H1 (cell line): ENCODE data around the gene POMP. TPM values are rescaled to one million over a fixed set of nuclear protein-coding genes. Genes with fewer than 3 reads are reported as not detected.

Experiments used
- CTCF ChIA-PET: fragments of 300-600 bp; sonication (Branson Sonifier 250); formaldehyde crosslinking; loops from one replicate; lab custom pipeline; 2021; ENCODE audit not compliant: partially characterized antibody; lab: Charles Lee
- POLR2A ChIA-PET: fragments of 300-600 bp; sonication (Branson Sonifier 250); formaldehyde crosslinking; loops from one replicate; lab custom pipeline; 2021; ENCODE audit warnings: inconsistent platforms; ENCODE audit not compliant: partially characterized antibody; lab: Charles Lee
- DNase-seq, 2 experiments: peaks; one replicate each; pipeline versions ENCODE4 v3.0.0 to v3.0.0-alpha.2; 2010 to 2022; ENCODE audit warnings: low spot score in 2 of 2, low read depth in 1 of 2, mixed read lengths in 1 of 2
- FAIRE-seq: peaks from 2 replicates; lab custom pipeline; 2011; peaks lifted over from hg19 to GRCh38; lab: Jason Lieb, UNC
- H2AFZ ChIP-seq: 2 replicates; pipeline ENCODE4 v1.8.1; 2012; ENCODE audit warnings: low read length, inconsistent platforms
- H2AK5ac ChIP-seq: 2 replicates; pipeline ENCODE4 v1.6.1; 2013; ENCODE audit warnings: low read depth, low read length
- H2BK120ac ChIP-seq: replicated peaks from 2 replicates; pipeline ENCODE3; 2013; ENCODE audit warnings: low read depth, low read length, inconsistent platforms
- H2BK12ac ChIP-seq: 2 replicates; pipeline ENCODE4 v1.6.1; 2013; ENCODE audit warnings: low read depth, low read length
- H2BK15ac ChIP-seq: 2 replicates; pipeline ENCODE4 v1.6.1; 2013; ENCODE audit warnings: low read length
- H2BK20ac ChIP-seq: 2 replicates; pipeline ENCODE4 v1.6.1; 2013; ENCODE audit warnings: low read length
- H2BK5ac ChIP-seq: 2 replicates; pipeline ENCODE4 v1.6.1; 2013; ENCODE audit warnings: low read depth, low read length
- H3K14ac ChIP-seq: 2 replicates; pipeline ENCODE4 v1.6.1; 2013; ENCODE audit warnings: inconsistent platforms; ENCODE audit not compliant: insufficient read length
- H3K18ac ChIP-seq: 2 replicates; pipeline ENCODE4 v1.6.1; 2013; ENCODE audit warnings: low read length; ENCODE audit errors: extremely low read depth
- H3K23ac ChIP-seq: 2 replicates; pipeline ENCODE4 v1.6.1; 2013; ENCODE audit warnings: inconsistent platforms; ENCODE audit not compliant: insufficient read length
- H3K23me2 ChIP-seq: 2 replicates; pipeline ENCODE4 v1.6.1; 2013; ENCODE audit warnings: low read depth, low read length
- H3K27ac ChIP-seq: 2 replicates; pipeline ENCODE4 v1.6.1; 2011; ENCODE audit warnings: low read depth, low read length, inconsistent platforms
- H3K27me3 ChIP-seq, 4 experiments: replicated peaks in 1 of 4; 1 replicate in 1 of 4; 2 replicates in 3 of 4; pipeline versions ENCODE4 v1.6.1 to v1.8.1; 2011 to 2013; ENCODE audit warnings: low read length in 3 of 4, mild to moderate bottlenecking in 3 of 4, inconsistent platforms in 2 of 4, mixed read lengths in 2 of 4, moderate library complexity in 1 of 4; ENCODE audit not compliant: control insufficient read depth in 3 of 4, insufficient read depth in 3 of 4; ENCODE audit errors: extremely low read depth in 1 of 4
- H3K36me3 ChIP-seq, 4 experiments: 2 replicates each; pipeline versions ENCODE4 v1.6.1 to v1.8.1; 2011 to 2013; ENCODE audit warnings: mild to moderate bottlenecking in 4 of 4, low read length in 3 of 4, moderate library complexity in 2 of 4, control low read depth in 1 of 4, inconsistent platforms in 1 of 4; ENCODE audit not compliant: insufficient read depth in 4 of 4, control insufficient read depth in 2 of 4
- H3K4ac ChIP-seq: replicated peaks from 2 replicates; pipeline ENCODE3; 2013; ENCODE audit warnings: low read length, low read depth, mixed read lengths, inconsistent platforms; ENCODE audit not compliant: insufficient read length
- H3K4me1 ChIP-seq, 4 experiments: replicated peaks in 1 of 4; 1 replicate in 1 of 4; 2 replicates in 3 of 4; pipeline versions ENCODE4 v1.6.1 to v1.8.1; 2011 to 2013; ENCODE audit warnings: low read length in 3 of 4, inconsistent platforms in 2 of 4, mixed read lengths in 1 of 4; ENCODE audit not compliant: insufficient read depth in 4 of 4, control insufficient read depth in 3 of 4
- H3K4me2 ChIP-seq, 2 experiments: 2 replicates each; pipeline versions ENCODE4 v1.6.1 to v1.8.1; 2011 to 2013; ENCODE audit warnings: low read depth in 2 of 2, low read length in 2 of 2, control low read depth in 1 of 2, inconsistent platforms in 1 of 2, mild to moderate bottlenecking in 1 of 2; ENCODE audit not compliant: insufficient read depth in 1 of 2
- H3K4me3 ChIP-seq, 4 experiments: fragments of 200-600, 300-600 bp in 1 of 4; sonication (generic), shearing (Covaris generic), sonication (Bioruptor Twin) in 1 of 4; 2 replicates each; pipeline versions ENCODE4 v1.5.1 to v1.8.1; 2011 to 2016; ENCODE audit warnings: low read length in 4 of 4, low read depth in 3 of 4, control low read depth in 2 of 4, inconsistent platforms in 2 of 4, mild to moderate bottlenecking in 2 of 4, mixed read lengths in 1 of 4, moderate library complexity in 1 of 4; ENCODE audit not compliant: insufficient read depth in 2 of 4; ENCODE audit errors: extremely low read depth in 1 of 4
- H3K56ac ChIP-seq: replicated peaks from 2 replicates; pipeline ENCODE3; 2013; ENCODE audit warnings: low read depth, mild to moderate bottlenecking, mixed read lengths, low read length, inconsistent platforms; ENCODE audit not compliant: insufficient read length
- H3K79me1 ChIP-seq: 2 replicates; pipeline ENCODE4 v1.6.1; 2013; ENCODE audit warnings: low read depth, low read length, control low read depth
- H3K79me2 ChIP-seq, 2 experiments: 2 replicates each; pipeline versions ENCODE4 v1.6.1 to v1.8.1; 2012 to 2013; ENCODE audit warnings: low read length in 2 of 2, mild to moderate bottlenecking in 2 of 2, inconsistent platforms in 1 of 2; ENCODE audit not compliant: insufficient read depth in 2 of 2, control insufficient read depth in 1 of 2
- H3K9ac ChIP-seq, 4 experiments: replicated peaks in 1 of 4; 1 replicate in 1 of 4; 2 replicates in 3 of 4; pipeline versions ENCODE4 v1.6.1 to v1.8.1; 2011 to 2013; ENCODE audit warnings: low read depth in 3 of 4, low read length in 3 of 4, control low read depth in 2 of 4, mild to moderate bottlenecking in 2 of 4, moderate library complexity in 2 of 4, inconsistent platforms in 1 of 4; ENCODE audit errors: extremely low read depth in 1 of 4
- H3K9me3 ChIP-seq, 2 experiments: 2 replicates each; pipeline versions ENCODE4 v1.6.1 to v1.8.1; 2012 to 2013; ENCODE audit warnings: mild to moderate bottlenecking in 2 of 2, moderate library complexity in 2 of 2, control low read depth in 1 of 2, inconsistent platforms in 1 of 2, low read depth in 1 of 2, low read length in 1 of 2, mixed read lengths in 1 of 2; ENCODE audit not compliant: insufficient read depth in 2 of 2
- H4K20me1 ChIP-seq, 2 experiments: replicated peaks in 1 of 2; 2 replicates each; pipeline versions ENCODE3 to v1.8.1; 2011 to 2013; ENCODE audit warnings: inconsistent platforms in 2 of 2, low read length in 2 of 2, mild to moderate bottlenecking in 1 of 2; ENCODE audit not compliant: insufficient read depth in 2 of 2, control insufficient read depth in 1 of 2
- H4K5ac ChIP-seq: 2 replicates; pipeline ENCODE4 v1.6.1; 2013; ENCODE audit warnings: low read length, low read depth, mixed read lengths, inconsistent platforms; ENCODE audit not compliant: insufficient read length
- H4K8ac ChIP-seq: 2 replicates; pipeline ENCODE4 v1.8.0; 2013; ENCODE audit warnings: mild to moderate bottlenecking, moderate library complexity, low read length, inconsistent platforms; ENCODE audit not compliant: insufficient read depth; ENCODE audit errors: extremely low read depth
- H4K91ac ChIP-seq: replicated peaks from 2 replicates; pipeline ENCODE3; 2013; ENCODE audit warnings: low read length, mixed read lengths, inconsistent platforms; ENCODE audit not compliant: insufficient read length
- FOSL1 ChIP-seq: IDR thresholded peaks from 2 replicates; pipeline ENCODE4 v1.6.1; 2011; ENCODE audit warnings: mild to moderate bottlenecking, low read depth, low read length, moderate library complexity; ENCODE audit not compliant: insufficient read depth
- JUN ChIP-seq: IDR thresholded peaks from 2 replicates; pipeline ENCODE4 v1.6.1; 2011; ENCODE audit warnings: low read depth, mild to moderate bottlenecking, improper control_type of control experiment, low read length
- WGBS, 2 experiments: shearing (Covaris generic) in 1 of 2; methylation state at CpG; one replicate each; pipeline versions ENCODE4 v1.1.6 to v1.1.7; 2013 to 2015; ENCODE audit warnings: low lambda C conversion rate in 2 of 2, mixed read lengths in 2 of 2, inconsistent platforms in 1 of 2, low coverage in 1 of 2, missing lambda C conversion rate in 1 of 2; ENCODE audit not compliant: insufficient replicate concordance in 2 of 2, insufficient coverage in 1 of 2, insufficient read length in 1 of 2; ENCODE audit errors: extremely low coverage in 1 of 2, missing lambda C conversion rate in 1 of 2; 5-methylcytosine and 5-hydroxymethylcytosine counted together
- polyA plus RNA-seq, 7 experiments: library from polyadenylated mRNA; depleted of rRNA in 3 of 7; stranded (reverse) in 5 of 7; unstranded in 2 of 7; fragments of >200 nt in 5 of 7; fragments of 200-250 nt in 2 of 7; gene quantifications; 1 replicate in 5 of 7; 2 replicates in 1 of 7; 4 replicates in 1 of 7; pipeline versions ENCODE4 v1.2.1 to v1.2.3, GENCODE V29; 2011 to 2013; ENCODE audit warnings: missing spikeins in 2 of 7, mixed read lengths in 2 of 7
- total RNA-seq: library from RNA; stranded (reverse); fragmentation: NEBNext Ultra II Directional; extraction: Animal tissue kit (Norgen Biotek cat#: 25700); gene quantifications from 2 replicates; pipeline ENCODE4 v1.2.1, GENCODE V29; 2021

The POMP gene
- total and polyA plus RNA-seq, 2 of the 8 experiments (the other 6 are each of a cell fraction or from before 2014, with no cell fraction given) = 38.4 to 115 TPM

DNA sequence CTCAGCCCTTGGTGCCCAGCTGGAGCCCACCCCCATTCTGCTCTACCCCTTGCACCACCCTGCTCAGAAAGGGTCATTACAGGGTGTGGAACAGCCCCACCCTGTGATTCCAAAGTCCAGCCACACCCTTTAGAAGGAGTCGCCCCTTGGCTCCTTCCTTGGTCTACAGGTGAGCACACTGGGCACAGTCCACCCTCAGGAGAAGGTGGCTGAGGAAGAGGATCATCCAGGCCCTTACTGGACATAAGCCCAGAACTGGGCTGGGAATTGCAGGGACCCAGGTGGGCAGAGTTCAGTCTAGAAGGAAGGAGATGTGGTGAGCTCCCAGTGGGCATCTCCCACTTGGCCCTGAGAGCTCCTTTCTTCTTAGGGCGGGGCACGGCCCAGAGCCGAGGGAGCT lies 51.2 kb downstream of the POMP start:
- H3K23ac ChIP-seq = no peak overlapping the region
- no peak overlapping the region for H4K5ac ChIP-seq
- H4K20me1 ChIP-seq = no peaks in the 10 kb centered on the region
- DNase-seq (no peak), FAIRE-seq (no peak)
- H3K4me2 ChIP-seq = no peak overlapping the region
- H3K18ac ChIP-seq = no peak overlapping the region
- no peaks in the 10 kb centered on the region for H3K23me2 ChIP-seq
- H2AFZ ChIP-seq = no peak overlapping the region
- no peak overlapping the region for H2BK12ac ChIP-seq
- no peak overlapping the region for H3K4me3 ChIP-seq
- no peaks in the 10 kb centered on the region for H3K36me3 ChIP-seq
- ChIA-PET CTCF (interaction anchor here (0.6 to 0.9 kb wide), 3 partner anchors 9 to 87 kb away, joined by 3 to 5 read pairs (median 4); no protein-coding TSS in a partner anchor), POLR2A (interaction anchor here (1.1 kb wide), 1 partner anchor 52 kb away, joined by 3 read pairs; no protein-coding TSS in a partner anchor)
- H3K9ac ChIP-seq = no peak overlapping the region
- no peak overlapping the region for H2AK5ac ChIP-seq
- H3K27ac ChIP-seq = no peak overlapping the region
- H3K14ac ChIP-seq = no peak overlapping the region
- H2BK5ac ChIP-seq = no peak overlapping the region
- no peaks in the 10 kb centered on the region for H3K9me3 ChIP-seq
- no peaks in the 10 kb centered on the region for H3K27me3 ChIP-seq
- H3K79me1 ChIP-seq = no peaks in the 10 kb centered on the region
- H3K56ac ChIP-seq = no peak overlapping the region
- no peaks in the 10 kb centered on the region for H3K79me2 ChIP-seq
- no peaks in the 10 kb centered on the region for H3K4me1 ChIP-seq
- H4K91ac ChIP-seq = no peak overlapping the region
- WGBS, 2 experiments = 88% methylated on average over 4 of the region's 4 CpGs; no CpG with 5 or more reads in 1 of the 2 experiments
- H4K8ac ChIP-seq = no peak overlapping the region
- H3K4ac ChIP-seq = no peak overlapping the region
- H2BK15ac ChIP-seq = no peak overlapping the region
- no peak overlapping the region for H2BK20ac ChIP-seq
- no peak overlapping the region for H2BK120ac ChIP-seq
- TF ChIP-seq FOSL1 (no peak), JUN (no peak)
